GM19463 (cell line): ENCODE measurements around the gene EFL1.
"Not testable (repeated sequence)": the region's sequence is repeated elsewhere in the genome, so short reads cannot be mapped to it uniquely, and the experiment has no call there.

Source experiments
- ATAC-seq: cut with Tn5 transposase; IDR thresholded peaks from one replicate; pipeline ENCODE4 v1.9.1; 2021; ENCODE audit warnings: mild to moderate bottlenecking, moderate library complexity; ENCODE audit not compliant: unreplicated experiment

The EFL1 gene

GRCh38 chr15:82262422-82263026 lies at the start of gene EFL1, which contains the start of gene SAXO2:
Gene EFL1, minus strand, starts transcription at chr15:82262734. Its CDS starts 956 bp downstream, at chr15:82261778.
Gene SAXO2, plus strand, starts transcription at chr15:82262818. Its CDS starts 62 bp downstream, at chr15:82262880.
- ATAC-seq = peak; percentile 97

- ATAC-seq = not testable (repeated sequence)
These were observed 48.8 kb upstream of the EFL1 start for GRCh38 chr15:82311321-82311720.

GRCh38 chr15:82309802-82310201 lies 47.3 kb upstream of the EFL1 start:
- ATAC-seq = no peak

GRCh38 chr15:82307714-82308081 lies 45.2 kb upstream of the EFL1 start:
- ATAC-seq = no peak

GRCh38 chr15:82306791-82307713 lies 44.5 kb upstream of the EFL1 start:
- no peak for ATAC-seq

GRCh38 chr15:82305621-82306048 lies 43.1 kb upstream of the EFL1 start:
- no peak for ATAC-seq

- no peak for ATAC-seq
These were observed 42.2 kb upstream of the EFL1 start for GRCh38 chr15:82304778-82305090.

- ATAC-seq = no peak
These were observed 41.6 kb upstream of the EFL1 start for GRCh38 chr15:82303956-82304777.

- no peak for ATAC-seq
These were observed 38.9 kb upstream of the EFL1 start for GRCh38 chr15:82301296-82302016.

- ATAC-seq = no peak
These were observed 38.3 kb upstream of the EFL1 start for GRCh38 chr15:82300883-82301282.

- ATAC-seq = not testable (repeated sequence)
These were observed 37.8 kb upstream of the EFL1 start for GRCh38 chr15:82300326-82300725.

- ATAC-seq = not testable (repeated sequence)
These were observed 37.0 kb upstream of the EFL1 start for GRCh38 chr15:82299511-82299914.

- ATAC-seq = no peak
These were observed 36.0 kb upstream of the EFL1 start for GRCh38 chr15:82298520-82298919.

- ATAC-seq = no peak
These were observed 35.5 kb upstream of the EFL1 start for GRCh38 chr15:82298032-82298431.

- ATAC-seq = no peak
These were observed 35.0 kb upstream of the EFL1 start for GRCh38 chr15:82297546-82297945.

- ATAC-seq = no peak
These were observed 31.6 kb upstream of the EFL1 start for GRCh38 chr15:82294061-82294690.

GRCh38 chr15:82292271-82292670 lies 29.7 kb upstream of the EFL1 start:
- no peak for ATAC-seq

GRCh38 chr15:82288202-82288601 lies 25.7 kb upstream of the EFL1 start:
- ATAC-seq = not testable (repeated sequence)

GRCh38 chr15:82286475-82286874 lies 23.9 kb upstream of the EFL1 start:
- ATAC-seq = peak; percentile 90

- ATAC-seq = not testable (repeated sequence)
These were observed 21.8 kb upstream of the EFL1 start for GRCh38 chr15:82284381-82284780.
